HCT116 (cell line): Measurements from ENCODE around the gene GPS1. TPM values are rescaled to one million over a fixed set of nuclear protein-coding genes. Genes with fewer than 3 reads are reported as not detected.

Experiments used
- ATAC-seq: fragments of 200-7000 bp; cut with Tn5 transposase; 2 replicates; pipeline ENCODE4 v1.9.1; 2020; ENCODE audit warnings: mild to moderate bottlenecking, moderate library complexity
- BruUV-seq: library from RNA; stranded (reverse); fragments of 400-500 nt; replicated peaks from 2 replicates; lab custom pipeline; 2021; lab: Mats Ljungman, UMichigan
- CTCF ChIA-PET: fragments of 300-600 bp; sonication (Branson Sonifier 250); formaldehyde crosslinking; loops from one replicate; lab custom pipeline; 2021; ENCODE audit warnings: antibody characterized with exemption; lab: Charles Lee
- POLR2A ChIA-PET: fragments of 300-600, 350-600 bp; sonication (Branson Sonifier 250); formaldehyde crosslinking; loops from one replicate; lab custom pipeline; 2021; ENCODE audit warnings: antibody characterized with exemption; lab: Charles Lee
- RAD21 ChIA-PET, 2 experiments: fragments of 300-600 bp; sonication (Branson Sonifier 250); formaldehyde crosslinking; loops; one replicate each; lab custom pipeline; 2023; ENCODE audit warnings: low total read pairs in 2 of 2; ENCODE audit not compliant: uncharacterized antibody in 2 of 2, unreplicated experiment in 2 of 2, low non-redundant PET in 1 of 2; lab: Charles Lee
- DNase-seq: peaks from one replicate; pipeline ENCODE4 v3.0.0-alpha.2; 2010; ENCODE audit warnings: low read depth, low spot score
- H2AFZ ChIP-seq: fragments of 200-600 bp; shearing (Covaris generic), sonication (generic); 2 replicates; pipeline ENCODE4 v1.6.1; 2017; ENCODE audit warnings: low read depth, mixed run types, mixed read lengths, antibody characterized with exemption, low read length; ENCODE audit not compliant: poor library complexity, severe bottlenecking
- H3K27ac ChIP-seq: 2 replicates; pipeline ENCODE4 v1.5.1; 2012; ENCODE audit warnings: low read depth, low read length
- H3K27me3 ChIP-seq: fragments of 200-600 bp; sonication (generic); 2 replicates; pipeline ENCODE4 v1.6.1; 2016; ENCODE audit warnings: mixed run types, low read length, mixed read lengths; ENCODE audit not compliant: insufficient read depth
- H3K36me3 ChIP-seq, 2 experiments: fragments of 200-500 bp in 1 of 2; fragments of 200-600 bp in 1 of 2; sonication (Bioruptor generic) in 1 of 2; sonication (generic) in 1 of 2; 2 replicates each; pipeline versions ENCODE4 v1.5.1 to v1.6.1; 2014 to 2016; ENCODE audit warnings: low read length in 2 of 2, inconsistent platforms in 1 of 2, mixed read lengths in 1 of 2, mixed run types in 1 of 2; ENCODE audit not compliant: insufficient read depth in 2 of 2, control insufficient read depth in 1 of 2
- H3K4me1 ChIP-seq, 2 experiments: fragments of 200-600 bp in 1 of 2; sonication (generic) in 1 of 2; 2 replicates each; pipeline versions ENCODE4 v1.5.1 to v1.6.1; 2012 to 2017; ENCODE audit warnings: low read length in 2 of 2, inconsistent platforms in 1 of 2, mild to moderate bottlenecking in 1 of 2, mixed read lengths in 1 of 2, mixed run types in 1 of 2, moderate library complexity in 1 of 2; ENCODE audit not compliant: insufficient read depth in 2 of 2, control insufficient read depth in 1 of 2
- H3K4me2 ChIP-seq: fragments of 200-600 bp; sonication (generic); 2 replicates; pipeline ENCODE4 v1.6.1; 2017; ENCODE audit warnings: mixed run types, low read length, mixed read lengths
- H3K4me3 ChIP-seq, 2 experiments: fragments of 200-600 bp in 1 of 2; sonication (generic) in 1 of 2; replicated peaks in 1 of 2; 2 replicates each; pipeline ENCODE4 v1.5.1; 2011 to 2016; ENCODE audit warnings: low read length in 2 of 2, control low read depth in 1 of 2, low read depth in 1 of 2, mild to moderate bottlenecking in 1 of 2, mixed read lengths in 1 of 2, mixed run types in 1 of 2
- H3K79me2 ChIP-seq: fragments of 200-600 bp; sonication (generic); 2 replicates; pipeline ENCODE4 v1.6.1; 2017; ENCODE audit warnings: mild to moderate bottlenecking, mixed run types, low read length, moderate library complexity, mixed read lengths; ENCODE audit not compliant: insufficient read depth
- H3K9ac ChIP-seq: fragments of 200-600 bp; sonication (generic); 2 replicates; pipeline ENCODE4 v1.6.1; 2016; ENCODE audit warnings: low read length, mixed read lengths
- H3K9me2 ChIP-seq: fragments of 200-600 bp; sonication (generic), shearing (Covaris generic); 2 replicates; pipeline ENCODE4 v1.6.1; 2017; ENCODE audit warnings: mixed run types, mild to moderate bottlenecking, moderate library complexity; ENCODE audit not compliant: insufficient read depth
- H3K9me3 ChIP-seq, 2 experiments: fragments of 200-500 bp in 1 of 2; fragments of 200-600 bp in 1 of 2; sonication (Bioruptor generic) in 1 of 2; sonication (generic) in 1 of 2; 2 replicates each; pipeline ENCODE4 v1.6.1; 2014 to 2017; ENCODE audit warnings: low read length in 2 of 2, mixed read lengths in 2 of 2, inconsistent platforms in 1 of 2, low read depth in 1 of 2, mild to moderate bottlenecking in 1 of 2, mixed run types in 1 of 2, moderate library complexity in 1 of 2; ENCODE audit not compliant: control insufficient read depth in 1 of 2, insufficient read depth in 1 of 2
- H4K20me1 ChIP-seq: fragments of 200-600 bp; sonication (generic), shearing (Covaris generic); 2 replicates; pipeline ENCODE4 v1.6.1; 2017; ENCODE audit warnings: mixed run types, mild to moderate bottlenecking, moderate library complexity; ENCODE audit not compliant: insufficient read depth
- ATF3 ChIP-seq: IDR thresholded peaks from 2 replicates; pipeline ENCODE4 v1.6.1; 2012
- CBX3 ChIP-seq: IDR thresholded peaks from 2 replicates; pipeline ENCODE4 v1.6.1; 2012; ENCODE audit warnings: low read depth
- CEBPB ChIP-seq: IDR thresholded peaks from 2 replicates; pipeline ENCODE4 v1.6.1; 2012; ENCODE audit warnings: low read depth
- CTCF ChIP-seq, 3 experiments: fragments of 200-600 bp in 1 of 3; sonication (generic) in 1 of 3; IDR thresholded peaks in 2 of 3; conservative IDR thresholded peaks in 1 of 3; 2 replicates each; pipeline ENCODE4 v1.5.1; 2012 to 2017; ENCODE audit warnings: low read depth in 2 of 3, low read length in 2 of 3, antibody characterized with exemption in 1 of 3, borderline replicate concordance in 1 of 3, control low read depth in 1 of 3, mild to moderate bottlenecking in 1 of 3, mixed read lengths in 1 of 3, mixed run types in 1 of 3, moderate library complexity in 1 of 3; ENCODE audit not compliant: insufficient read depth in 1 of 3
- EGR1 ChIP-seq: IDR thresholded peaks from 2 replicates; pipeline ENCODE4 v1.6.1; 2012; ENCODE audit warnings: low read depth
- EZH2phosphoT487 ChIP-seq: fragments of 200-600 bp; IDR thresholded peaks from 2 replicates; pipeline ENCODE4 v1.6.1; 2018; ENCODE audit warnings: antibody characterized with exemption, borderline replicate concordance
- JUND ChIP-seq: IDR thresholded peaks from 2 replicates; pipeline ENCODE4 v1.6.1; 2012
- MAX ChIP-seq: IDR thresholded peaks from 2 replicates; pipeline ENCODE4 v1.6.1; 2012
- POLR2A ChIP-seq: IDR thresholded peaks from 2 replicates; pipeline ENCODE4 v1.7.0; 2011; ENCODE audit warnings: borderline replicate concordance; ENCODE audit not compliant: insufficient read depth, insufficient read length; ENCODE audit errors: extremely low read depth
- POLR2AphosphoS5 ChIP-seq: IDR thresholded peaks from 2 replicates; pipeline ENCODE4 v1.6.1; 2011; ENCODE audit warnings: mild to moderate bottlenecking, low read depth, low read length, moderate library complexity
- RAD21 ChIP-seq: IDR thresholded peaks from 2 replicates; pipeline ENCODE4 v1.6.1; 2012; ENCODE audit warnings: low read depth, mild to moderate bottlenecking
- SIN3A ChIP-seq: IDR thresholded peaks from 2 replicates; pipeline ENCODE4 v1.6.1; 2012; ENCODE audit warnings: low read depth
- SP1 ChIP-seq: IDR thresholded peaks from 2 replicates; pipeline ENCODE4 v1.6.1; 2012; ENCODE audit warnings: low read depth
- SRF ChIP-seq: IDR thresholded peaks from 2 replicates; pipeline ENCODE4 v1.6.1; 2012; ENCODE audit warnings: low read depth
- TCF7L2 ChIP-seq: IDR thresholded peaks from 2 replicates; pipeline ENCODE4 v1.7.0; 2011; ENCODE audit warnings: borderline replicate concordance, inconsistent platforms; ENCODE audit not compliant: insufficient read depth, insufficient read length; ENCODE audit errors: extremely low read depth
- ZFX ChIP-seq: fragments of 450-650 bp; IDR thresholded peaks from 2 replicates; pipeline ENCODE4 v1.6.1; 2017
- intact Hi-C: fragments of 100-400 bp; cut with micrococcal nuclease; formaldehyde crosslinking; loops from 2 replicates; pipeline ENCODE4 v1.10.0; 2022
- total RNA-seq: library from RNA; stranded (reverse); gene quantifications from one replicate; pipeline ENCODE4 v1.2.1, GENCODE V29; 2021; ENCODE audit not compliant: unreplicated experiment

The GPS1 gene
- total RNA-seq, 1 experiment from 2014 or later = 205 TPM

- Histone ChIP-seq H3K27me3 (no peaks in the 10 kb centered on the region), H3K9me2 (no peaks in the 10 kb centered on the region), H2AFZ (no peak overlapping the region), H4K20me1 (no peaks in the 10 kb centered on the region), H3K27ac (no peak overlapping the region; the same call in 1 of the 2 replicates), H3K9me3 (no peaks in the 10 kb centered on the region), H3K9ac (no peak overlapping the region), H3K4me2 (no peak overlapping the region), H3K36me3 (peaks cover 0 to 10% of the 10 kb centered on the region in 2 experiments; a peak in 1 of 4 replicates), H3K79me2 (peaks cover 3% of the 10 kb centered on the region; the same call in 1 of the 2 replicates), H3K4me1 (peaks cover 10 to 13% of the 10 kb centered on the region in 2 experiments; a peak in 2 of 4 replicates), H3K4me3 (no peak overlapping the region)
- TF ChIP-seq MAX = no peak
- no peak for TF ChIP-seq EGR1
- no peak for TF ChIP-seq ATF3
- TF ChIP-seq CEBPB = no peak
- no peak for TF ChIP-seq SP1
- DNase-seq = no peak
- ChIA-PET POLR2A (no interaction called here), RAD21 (no interaction called here), CTCF (no interaction called here)
- intact Hi-C loops = no loop called here
- ATAC-seq = 0 out of 2 replicates have a peak, but pooled peaks have one; percentile 13
- no TSS peak for BruUV-seq
Observed at GRCh38 chr17:82014432-82014831, 37.3 kb upstream of the GPS1 start.

GRCh38 chr17:82014971-82015310, 36.8 kb upstream of the GPS1 start:
- Histone ChIP-seq H4K20me1 (no peaks in the 10 kb centered on the region; the same call in 1 of the 2 replicates), H3K9me3 (no peaks in the 10 kb centered on the region), H3K79me2 (peaks cover 7% of the 10 kb centered on the region; the same call in 1 of the 2 replicates), H3K4me3 (no peak overlapping the region), H3K36me3 (peaks cover 0 to 10% of the 10 kb centered on the region in 2 experiments; a peak in 1 of 4 replicates), H2AFZ (no peak overlapping the region), H3K9ac (no peak overlapping the region), H3K9me2 (no peaks in the 10 kb centered on the region), H3K27me3 (no peaks in the 10 kb centered on the region), H3K4me2 (no peak overlapping the region), H3K27ac (no peak overlapping the region; the same call in 1 of the 2 replicates), H3K4me1 (peaks cover 15 to 18% of the 10 kb centered on the region in 2 experiments; a peak in 3 of 4 replicates)
- CTCF ChIA-PET = no interaction called here
- no TSS peak for BruUV-seq
- no peak for TF ChIP-seq RAD21
- TF ChIP-seq POLR2AphosphoS5 = no peak
- no peak for TF ChIP-seq SIN3A
- no peak for TF ChIP-seq TCF7L2
- no peak for TF ChIP-seq CBX3
- TF ChIP-seq SRF = no peak
- no peak for TF ChIP-seq POLR2A
- no peak for TF ChIP-seq EZH2phosphoT487
- no peak for TF ChIP-seq ZFX
- TF ChIP-seq CTCF (IDR thresholded peaks at IDR 0.05 in 2 of 3, conservative IDR thresholded peaks at IDR 0.05 in 1 of 3; ENCODE audit: borderline replicate concordance in 1 of 3, insufficient read depth in 1 of 3, low read depth in 2 of 3, low read length in 2 of 3) = no peak
- no peak for TF ChIP-seq JUND
- no peak for TF ChIP-seq ATF3
- TF ChIP-seq MAX = no peak
- intact Hi-C loops = no loop called here
- POLR2A ChIA-PET = no interaction called here
- RAD21 ChIA-PET = no interaction called here
- ATAC-seq = 0 out of 2 replicates have a peak, but pooled peaks have one; percentile 3
- DNase-seq = no peak
